ENCODE data around the gene SLC30A1. TPM values are rescaled to one million over a fixed set of nuclear protein-coding genes. Genes with fewer than 3 reads are reported as not detected.
A peak's percentile ranks its signal among the peaks of the same experiment; 100 is the strongest.
"Not testable (repeated sequence)": the region's sequence is repeated elsewhere in the genome, so short reads cannot be mapped to it uniquely, and the experiment has no call there.

Gene SLC30A1
- total RNA-seq, 6 experiments from 2014 or later: 23.6 to 27.5 (median 25.7) TPM

DNA sequence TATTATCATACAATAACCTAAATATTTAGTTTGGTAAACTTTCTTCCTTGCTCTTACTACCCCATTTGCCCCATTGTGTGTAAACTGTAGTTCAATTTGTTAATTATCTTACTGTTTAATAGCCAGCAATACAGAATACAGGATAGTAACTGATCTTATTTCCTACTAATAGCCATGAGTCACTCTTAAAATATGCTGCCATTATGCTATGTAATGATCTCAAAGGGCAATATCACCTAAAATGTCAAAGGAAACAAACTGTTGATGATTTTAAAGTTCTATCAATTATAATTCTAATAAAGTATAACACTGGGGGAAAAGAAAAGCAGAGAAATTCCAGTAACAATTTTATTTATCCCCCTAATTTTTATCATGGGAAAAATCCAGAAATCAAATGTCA lies 4.3 kb downstream of the SLC30A1 start:
- Mint-ChIP-seq H3K27ac (no peak overlapping the region), H3K4me1 (ENCODE audit: low read depth) (peaks cover 36% of the 10 kb centered on the region), H3K36me3 (ENCODE audit: low read depth) (peaks cover 36% of the 10 kb centered on the region), H3K27me3 (ENCODE audit: insufficient read depth) (no peaks in the 10 kb centered on the region), H3K9me3 (no peaks in the 10 kb centered on the region), H3K4me3 (peak overlapping the region; percentile 97)
- TF ChIP-seq, protein P1, sequence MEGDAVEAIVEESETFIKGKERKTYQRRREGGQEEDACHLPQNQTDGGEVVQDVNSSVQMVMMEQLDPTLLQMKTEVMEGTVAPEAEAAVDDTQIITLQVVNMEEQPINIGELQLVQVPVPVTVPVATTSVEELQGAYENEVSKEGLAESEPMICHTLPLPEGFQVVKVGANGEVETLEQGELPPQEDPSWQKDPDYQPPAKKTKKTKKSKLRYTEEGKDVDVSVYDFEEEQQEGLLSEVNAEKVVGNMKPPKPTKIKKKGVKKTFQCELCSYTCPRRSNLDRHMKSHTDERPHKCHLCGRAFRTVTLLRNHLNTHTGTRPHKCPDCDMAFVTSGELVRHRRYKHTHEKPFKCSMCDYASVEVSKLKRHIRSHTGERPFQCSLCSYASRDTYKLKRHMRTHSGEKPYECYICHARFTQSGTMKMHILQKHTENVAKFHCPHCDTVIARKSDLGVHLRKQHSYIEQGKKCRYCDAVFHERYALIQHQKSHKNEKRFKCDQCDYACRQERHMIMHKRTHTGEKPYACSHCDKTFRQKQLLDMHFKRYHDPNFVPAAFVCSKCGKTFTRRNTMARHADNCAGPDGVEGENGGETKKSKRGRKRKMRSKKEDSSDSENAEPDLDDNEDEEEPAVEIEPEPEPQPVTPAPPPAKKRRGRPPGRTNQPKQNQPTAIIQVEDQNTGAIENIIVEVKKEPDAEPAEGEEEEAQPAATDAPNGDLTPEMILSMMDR (IDR thresholded peaks at IDR 0.05): no peak
- no peak for DNase-seq

DNA sequence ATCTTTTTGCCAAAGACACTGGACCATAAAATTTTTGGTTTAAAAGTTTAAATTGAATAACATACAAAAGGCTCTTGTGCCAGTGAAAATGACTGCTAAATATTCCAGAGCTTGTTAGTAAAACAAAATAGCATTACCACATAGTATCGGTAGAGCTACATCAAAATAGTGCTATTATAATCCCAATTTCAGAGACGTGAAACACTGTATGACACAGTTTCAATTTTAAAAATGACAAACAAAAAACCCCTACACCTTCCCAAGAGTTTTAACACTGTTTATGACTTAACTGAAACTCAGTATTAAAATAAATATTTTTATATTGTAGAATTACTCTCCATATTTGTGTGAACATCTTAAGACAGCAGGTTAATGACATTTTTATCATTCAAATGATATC lies 7.0 kb downstream of the SLC30A1 start:
- TF ChIP-seq, protein P1 (IDR thresholded peaks at IDR 0.05): no peak
- Mint-ChIP-seq H3K36me3 (ENCODE audit: low read depth) (peaks cover 32% of the 10 kb centered on the region), H3K27me3 (ENCODE audit: insufficient read depth) (no peaks in the 10 kb centered on the region), H3K4me1 (ENCODE audit: low read depth) (peaks cover 34% of the 10 kb centered on the region), H3K4me3 (no peak overlapping the region), H3K27ac (no peak overlapping the region), H3K9me3 (no peaks in the 10 kb centered on the region)
- DNase-seq: no peak

DNA sequence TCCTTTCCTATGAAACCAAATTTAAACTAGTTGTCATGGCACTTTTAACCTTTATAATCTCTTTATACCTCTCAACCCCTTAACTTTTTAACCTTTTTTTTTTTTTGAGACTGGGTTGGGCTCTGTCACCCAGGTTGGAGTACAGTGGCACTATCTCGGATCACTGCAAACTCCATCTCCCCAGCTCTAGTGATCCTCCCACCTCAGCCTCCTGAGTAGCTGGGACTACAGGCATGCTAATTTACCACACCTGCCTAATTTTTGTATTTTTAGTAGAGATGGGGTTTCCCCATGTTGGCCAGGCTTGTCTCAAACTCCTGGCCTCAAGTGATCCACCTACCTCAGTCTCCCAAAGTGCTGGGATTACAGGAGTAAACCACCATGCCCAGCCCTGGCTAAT lies 8.6 kb downstream of the SLC30A1 start:
- H3K4me1 Mint-ChIP-seq (ENCODE audit: low read depth): peaks cover 21% of the 10 kb centered on the region
- H3K27ac Mint-ChIP-seq, H3K4me3 Mint-ChIP-seq: not testable (repeated sequence)

DNA sequence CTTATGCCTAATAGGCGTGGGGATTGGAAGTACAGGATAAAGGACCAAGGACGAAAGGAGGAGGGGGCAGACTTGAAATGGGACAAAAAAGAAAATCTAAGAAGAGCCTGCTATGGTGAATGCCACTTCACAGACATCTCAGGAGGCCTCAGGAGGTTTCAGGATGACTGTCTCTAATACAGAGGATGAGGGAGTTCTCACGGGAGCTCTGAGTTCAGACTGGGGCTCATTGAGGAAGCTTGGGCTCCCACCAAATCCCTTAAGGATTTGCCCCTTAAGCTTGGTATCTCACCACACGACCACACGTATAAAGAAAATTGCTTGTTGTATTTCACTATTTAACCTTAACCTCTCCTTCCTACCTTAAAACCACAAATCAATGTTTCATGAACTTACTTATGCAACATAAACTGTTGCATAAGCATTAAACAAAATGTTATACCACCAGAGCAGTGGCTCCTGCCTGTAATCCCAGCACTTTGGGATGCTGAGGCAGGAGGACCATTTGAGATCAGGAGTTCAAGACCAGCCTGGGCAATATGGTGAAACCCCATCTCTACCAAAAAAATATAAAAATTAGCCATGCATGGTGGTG lies 12.4 kb downstream of the SLC30A1 start:
- Mint-ChIP-seq H3K4me1 (ENCODE audit: low read depth) (no peaks in the 10 kb centered on the region), H3K27me3 (ENCODE audit: insufficient read depth) (peaks cover 6% of the 10 kb centered on the region), H3K36me3 (ENCODE audit: low read depth) (no peaks in the 10 kb centered on the region), H3K4me3 (no peak overlapping the region), H3K27ac (no peak overlapping the region), H3K9me3 (no peaks in the 10 kb centered on the region)
- TF ChIP-seq, protein P1 (IDR thresholded peaks at IDR 0.05): no peak
- DNase-seq: no peak

More for the DNA sequence above, 8.6 kb downstream of the SLC30A1 start:
- H3K9me3 Mint-ChIP-seq; DNase-seq; H3K27me3 Mint-ChIP-seq (ENCODE audit: insufficient read depth): not testable (repeated sequence)
- H3K36me3 Mint-ChIP-seq (ENCODE audit: low read depth): peaks cover 17% of the 10 kb centered on the region

- Mint-ChIP-seq H3K27ac (no peak overlapping the region), H3K9me3 (no peaks in the 10 kb centered on the region), H3K4me1 (ENCODE audit: low read depth) (no peaks in the 10 kb centered on the region), H3K4me3 (no peak overlapping the region), H3K27me3 (ENCODE audit: insufficient read depth) (peaks cover 8% of the 10 kb centered on the region), H3K36me3 (ENCODE audit: low read depth) (no peaks in the 10 kb centered on the region)
- TF ChIP-seq, protein P1 (IDR thresholded peaks at IDR 0.05): no peak
- no peak for DNase-seq
These were observed 14.9 kb downstream of the SLC30A1 start for GRCh38 chr1:211564084-211564483.

DNA sequence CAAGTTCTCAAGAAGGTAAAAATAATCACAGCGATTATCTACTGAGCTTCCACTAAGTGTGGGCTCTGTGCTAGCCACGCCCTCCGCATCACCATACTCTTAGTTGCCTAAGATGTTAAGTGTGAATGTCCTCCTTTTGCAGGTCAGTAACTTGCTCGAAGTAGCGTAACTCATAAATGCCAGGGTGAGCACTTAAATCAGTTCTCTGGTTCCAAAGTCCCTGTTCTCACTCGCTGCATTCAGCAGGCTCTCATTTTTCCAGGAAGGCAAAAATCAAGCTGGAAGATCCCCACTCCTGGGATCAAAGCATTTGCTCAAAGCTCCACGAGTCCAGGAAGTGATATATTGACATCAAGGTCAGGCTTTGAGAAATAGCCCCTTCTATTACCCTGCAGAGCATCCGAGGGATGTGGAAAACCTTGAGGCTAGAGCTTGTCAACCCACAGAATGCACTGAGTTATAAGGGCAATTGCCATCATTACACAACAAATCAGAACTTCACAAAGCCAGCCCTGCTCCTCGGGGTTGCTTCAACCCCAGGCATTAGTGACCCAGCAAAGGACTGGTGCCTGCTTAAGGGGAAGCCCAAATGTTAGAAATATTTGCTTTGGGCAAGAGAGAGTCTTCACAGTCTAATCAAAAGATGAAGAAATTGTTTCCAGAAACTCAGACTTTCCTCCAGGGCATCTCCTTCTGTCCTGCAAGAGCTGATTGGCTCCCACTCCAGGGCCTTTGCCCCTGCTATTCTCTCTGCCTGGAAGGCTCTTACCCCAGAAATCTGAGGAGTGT lies 19.5 kb downstream of the SLC30A1 start:
- TF ChIP-seq, protein P1 (IDR thresholded peaks at IDR 0.05): no peak
- H3K27me3 Mint-ChIP-seq (ENCODE audit: insufficient read depth): peaks cover 22% of the 10 kb centered on the region
- no peak for DNase-seq
- H3K9me3 Mint-ChIP-seq: no peaks in the 10 kb centered on the region
- no peaks in the 10 kb centered on the region for H3K36me3 Mint-ChIP-seq (ENCODE audit: low read depth)
- no peak overlapping the region for H3K4me3 Mint-ChIP-seq
- no peaks in the 10 kb centered on the region for H3K4me1 Mint-ChIP-seq (ENCODE audit: low read depth)
- no peak overlapping the region for H3K27ac Mint-ChIP-seq
